Right lung (tissue), 5 donors: ENCODE results near the gene NUP210L. TPM values are rescaled to one million over a fixed set of nuclear protein-coding genes. Genes with fewer than 3 reads are reported as not detected.
"Not testable (repeated sequence)": the region's sequence is repeated elsewhere in the genome, so short reads cannot be mapped to it uniquely, and the experiment has no call there.

Experiments
- DNase-seq, 2 donors: peaks; one replicate each; pipeline ENCODE4 v3.0.0-alpha.2; 2013
- polyA plus RNA-seq, 5 donors: library from polyadenylated mRNA; unstranded; fragments of 120-200 nt; gene quantifications; one replicate each; pipeline versions ENCODE4 v1.2.1 to v1.2.3, GENCODE V29; 2013; ENCODE audit warnings: inconsistent platforms in 1 of 5, low replicate concordance in 1 of 5; ENCODE audit not compliant: insufficient read length in 5 of 5, insufficient read depth in 1 of 5

NUP210L gene
- polyA plus RNA-seq, 5 donors = 0.09 to 0.18 (median 0.14) TPM

GRCh38 chr1:154171223-154171583 lies 16.3 kb upstream of the NUP210L start:
- DNase-seq = no peak

GRCh38 chr1:154170547-154171222 lies 15.8 kb upstream of the NUP210L start:
- DNase-seq = no peak

- DNase-seq = no peak
These were observed 12.6 kb upstream of the NUP210L start for GRCh38 chr1:154167461-154167860.

- no peak for DNase-seq
These were observed 11.3 kb upstream of the NUP210L start for GRCh38 chr1:154166207-154166606.

GRCh38 chr1:154159554-154159953 lies 4.7 kb upstream of the NUP210L start:
- DNase-seq = no peak

- no peak for DNase-seq
These were observed 3.6 kb upstream of the NUP210L start for GRCh38 chr1:154158307-154159125.

GRCh38 chr1:154157520-154158306 lies 2.8 kb upstream of the NUP210L start:
- no peak for DNase-seq

GRCh38 chr1:154155251-154155650 lies 378 bp upstream of the NUP210L start:
- DNase-seq = peak; percentile 55 to 65

- DNase-seq = no peak
These were observed 820 bp downstream of the NUP210L start for GRCh38 chr1:154154053-154154452.

GRCh38 chr1:154151311-154151710 lies 3.6 kb downstream of the NUP210L start:
- DNase-seq = no peak

GRCh38 chr1:154148807-154149206 lies 6.1 kb downstream of the NUP210L start:
- no peak for DNase-seq

GRCh38 chr1:154147505-154147904 lies 7.4 kb downstream of the NUP210L start:
- not testable (repeated sequence) for DNase-seq

GRCh38 chr1:154145986-154146385 lies 8.9 kb downstream of the NUP210L start:
- no peak for DNase-seq

- no peak for DNase-seq
These were observed 12.5 kb downstream of the NUP210L start for GRCh38 chr1:154142358-154142757.

- no peak for DNase-seq
These were observed 13.6 kb downstream of the NUP210L start for GRCh38 chr1:154141240-154141639.

GRCh38 chr1:154137888-154138287 lies 17.0 kb downstream of the NUP210L start:
- no peak for DNase-seq

GRCh38 chr1:154133256-154133655 lies 21.6 kb downstream of the NUP210L start:
- DNase-seq = no peak

GRCh38 chr1:154129391-154129970 lies 25.4 kb downstream of the NUP210L start:
- no peak for DNase-seq

GRCh38 chr1:154123205-154123604 lies 31.7 kb downstream of the NUP210L start:
- DNase-seq = not testable (repeated sequence)

- no peak for DNase-seq
These were observed 37.2 kb downstream of the NUP210L start for GRCh38 chr1:154117642-154118041.

GRCh38 chr1:154115180-154115579 lies 39.7 kb downstream of the NUP210L start:
- DNase-seq = peak; percentile 1 to 2

- no peak for DNase-seq
These were observed 50.3 kb downstream of the NUP210L start for GRCh38 chr1:154104433-154105082.
